Fibroblast of pulmonary artery (primary cell): Measurements from ENCODE around the gene PPP4R2.

ENCODE experiments used
- DNase-seq: peaks from one replicate; pipeline ENCODE4 v3.0.0-alpha.2; 2010; ENCODE audit warnings: low read depth
- H3K4me3 ChIP-seq: replicated peaks from 2 replicates; pipeline ENCODE4 v1.5.1; 2011; ENCODE audit warnings: low read depth, mild to moderate bottlenecking, control low read depth, low read length, moderate library complexity
- CTCF ChIP-seq: IDR thresholded peaks from 2 replicates; pipeline ENCODE4 v1.5.1; 2011; ENCODE audit warnings: mild to moderate bottlenecking, control low read depth, low read length, inconsistent platforms; ENCODE audit errors: missing control alignments

The PPP4R2 gene

DNA sequence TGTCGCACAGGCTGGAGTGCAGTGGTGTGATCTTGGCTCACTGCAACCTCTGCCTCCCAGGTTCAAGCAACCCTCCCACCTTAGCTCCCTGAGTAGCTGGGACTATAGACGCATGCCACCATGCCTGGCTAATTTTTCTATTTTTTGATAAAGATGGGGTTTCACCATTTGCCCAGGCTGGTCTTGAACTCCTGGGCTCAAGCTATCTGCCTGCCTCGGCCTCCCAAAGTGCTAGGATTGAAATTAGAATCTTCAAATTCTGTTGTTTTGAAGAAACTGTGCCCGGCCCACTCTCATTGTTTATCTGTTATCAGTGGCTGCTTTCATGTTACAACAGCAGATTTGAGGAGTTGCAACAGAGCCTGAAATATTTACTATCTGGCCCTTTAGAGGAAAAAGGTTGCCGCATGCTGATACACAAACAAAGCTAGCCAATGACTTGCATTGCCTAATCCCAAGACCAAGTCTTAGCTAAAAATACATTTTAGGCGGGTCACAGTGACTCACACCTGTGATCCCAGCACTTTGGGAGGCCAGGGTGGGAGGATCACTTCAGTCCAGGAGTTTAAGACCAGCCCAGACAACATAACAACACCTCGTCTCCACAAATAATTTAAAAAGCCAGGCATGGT lies 43.2 kb upstream of the PPP4R2 start:
- no peak for TF ChIP-seq CTCF
- H3K4me3 ChIP-seq: no peak overlapping the region
- peak; percentile 80 for DNase-seq

- DNase-seq: peak; percentile 14
- no peak overlapping the region for H3K4me3 ChIP-seq
- TF ChIP-seq CTCF: no peak
These were observed 39.3 kb upstream of the PPP4R2 start for GRCh38 chr3:72957297-72957696.

- no peak overlapping the region for H3K4me3 ChIP-seq
- no peak for DNase-seq
- no peak for TF ChIP-seq CTCF
These were observed 37.3 kb upstream of the PPP4R2 start for GRCh38 chr3:72959336-72959735.

- DNase-seq: peak; percentile 91
- TF ChIP-seq CTCF: no peak
- no peak overlapping the region for H3K4me3 ChIP-seq
These were observed 35.6 kb upstream of the PPP4R2 start for GRCh38 chr3:72960812-72961518.

GRCh38 chr3:72961752-72962151 lies 34.9 kb upstream of the PPP4R2 start:
- TF ChIP-seq CTCF: no peak
- DNase-seq: no peak
- no peak overlapping the region for H3K4me3 ChIP-seq

- H3K4me3 ChIP-seq: no peak overlapping the region
- no peak for DNase-seq
- TF ChIP-seq CTCF: no peak
These were observed 34.3 kb upstream of the PPP4R2 start for GRCh38 chr3:72962317-72962716.

DNA sequence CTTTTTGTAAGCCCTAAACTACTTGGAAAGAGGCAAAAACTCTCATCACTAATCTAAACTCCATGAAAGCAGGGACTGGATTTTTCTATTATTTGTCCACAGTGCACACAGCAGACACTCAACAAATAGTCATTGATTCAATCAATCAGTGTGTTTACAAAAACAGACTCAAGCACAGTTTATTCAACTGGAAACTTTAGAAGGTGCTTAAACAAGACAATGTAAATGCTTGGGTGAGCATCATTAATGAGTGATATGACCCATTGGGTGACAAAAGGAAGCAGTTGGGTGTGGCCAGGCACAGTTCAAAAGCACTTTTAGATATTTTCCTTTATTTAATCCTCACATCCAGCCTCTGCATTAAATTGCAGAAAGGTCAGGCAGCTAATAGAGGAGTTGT lies 32.0 kb upstream of the PPP4R2 start:
- no peak for DNase-seq
- no peak overlapping the region for H3K4me3 ChIP-seq
- no peak for TF ChIP-seq CTCF
